Endodermal cell (in vitro differentiated cells): ENCODE results near the gene KLHL25. TPM values are rescaled to one million over a fixed set of nuclear protein-coding genes. Genes with fewer than 3 reads are reported as not detected.
A peak's percentile ranks its signal among the peaks of the same experiment; 100 is the strongest.

Source experiments
- DNase-seq: peaks from one replicate; pipeline ENCODE4 v3.0.0-alpha.2; 2017
- H3K27ac ChIP-seq: 2 replicates; pipeline ENCODE4 v1.5.1; 2013; ENCODE audit warnings: mild to moderate bottlenecking, low read depth, low read length, moderate library complexity
- H3K27me3 ChIP-seq: 2 replicates; pipeline ENCODE4 v1.6.1; 2013; ENCODE audit warnings: mild to moderate bottlenecking, low read length, moderate library complexity; ENCODE audit not compliant: insufficient read depth, control insufficient read depth, poor library complexity, severe bottlenecking
- H3K36me3 ChIP-seq: 2 replicates; pipeline ENCODE4 v1.7.0; 2013; ENCODE audit warnings: mild to moderate bottlenecking, low read length, moderate library complexity; ENCODE audit not compliant: control insufficient read depth, insufficient read depth
- H3K4me1 ChIP-seq: one replicate; pipeline ENCODE4 v1.7.0; 2013; ENCODE audit warnings: low read length; ENCODE audit not compliant: control insufficient read depth, insufficient read depth
- H3K4me3 ChIP-seq: 2 replicates; pipeline ENCODE4 v1.5.1; 2013; ENCODE audit warnings: mild to moderate bottlenecking, low read length, moderate library complexity
- H3K9ac ChIP-seq: 2 replicates; pipeline ENCODE4 v1.6.1; 2013; ENCODE audit warnings: mild to moderate bottlenecking, low read length, moderate library complexity; ENCODE audit not compliant: poor library complexity, severe bottlenecking; ENCODE audit errors: extremely low read depth
- H3K9me3 ChIP-seq: 2 replicates; pipeline ENCODE4 v1.6.1; 2013; ENCODE audit warnings: mild to moderate bottlenecking, low read length, moderate library complexity; ENCODE audit not compliant: control insufficient read depth
- H3K27ac Mint-ChIP-seq: 2 replicates; pipeline ENCODE4 v1.8.0; 2020; ENCODE audit warnings: mixed read lengths
- H3K27me3 Mint-ChIP-seq: 2 replicates; pipeline ENCODE4 v1.8.0; 2021; ENCODE audit warnings: mild to moderate bottlenecking, mixed read lengths; ENCODE audit not compliant: insufficient read depth
- H3K36me3 Mint-ChIP-seq: 2 replicates; pipeline ENCODE4 v1.8.0; 2020; ENCODE audit warnings: low read depth, mixed read lengths
- H3K4me1 Mint-ChIP-seq: 2 replicates; pipeline ENCODE4 v1.8.0; 2020; ENCODE audit warnings: mixed read lengths
- H3K4me3 Mint-ChIP-seq: 2 replicates; pipeline ENCODE4 v1.8.0; 2020; ENCODE audit warnings: mild to moderate bottlenecking, moderate library complexity, mixed read lengths
- H3K9me3 Mint-ChIP-seq: 2 replicates; pipeline ENCODE4 v1.8.0; 2020; ENCODE audit warnings: mild to moderate bottlenecking, mixed read lengths
- CTCF ChIP-seq: fragments of 200-600 bp; sonication (generic); conservative IDR thresholded peaks from 2 replicates; pipeline ENCODE4 v1.5.0; 2021; ENCODE audit warnings: antibody characterized with exemption, mild to moderate bottlenecking
- WGBS, 2 experiments: methylation state at CpG; one replicate each; pipeline versions ENCODE4 v1.1.5 to v1.1.7; 2013; ENCODE audit warnings: missing lambda C conversion rate in 2 of 2, mixed read lengths in 1 of 2; ENCODE audit not compliant: insufficient coverage in 1 of 2, insufficient read length in 1 of 2; 5-methylcytosine and 5-hydroxymethylcytosine counted together
- total RNA-seq, 2 donors: library from RNA; stranded (reverse); fragmentation: NEBNext Ultra II Directional in 1 of 2; extraction: Animal tissue kit (Norgen Biotek cat#: 25700) in 1 of 2; gene quantifications; 2 replicates in 1 of 2; 3 replicates in 1 of 2; pipeline ENCODE4 v1.2.1, GENCODE V29; 2021

KLHL25 gene
- total RNA-seq, 2 donors from 2014 or later = 13.3 TPM

GRCh38 chr15:85762756-85763127 is 32.0 kb downstream of the KLHL25 start:
- H3K4me1 Mint-ChIP-seq = peaks cover 10% of the 10 kb centered on the region
- no peak for TF ChIP-seq CTCF
- Histone ChIP-seq H3K27ac (no peak overlapping the region), H3K4me1 (peaks cover 4% of the 10 kb centered on the region), H3K4me3 (no peak overlapping the region), H3K27me3 (no peaks in the 10 kb centered on the region), H3K36me3 (peaks cover 6% of the 10 kb centered on the region), H3K9ac (no peak overlapping the region), H3K9me3 (no peaks in the 10 kb centered on the region)
- H3K36me3 Mint-ChIP-seq = peaks cover 16% of the 10 kb centered on the region
- H3K9me3 Mint-ChIP-seq = no peaks in the 10 kb centered on the region
- DNase-seq = no peak
- H3K4me3 Mint-ChIP-seq = no peak overlapping the region
- H3K27me3 Mint-ChIP-seq = no peaks in the 10 kb centered on the region
- peak overlapping the region; percentile 35 for H3K27ac Mint-ChIP-seq
- WGBS, 2 experiments = 96% methylated on average over 6 to 8 of the region's 8 CpGs

- no peak for TF ChIP-seq CTCF
- Histone ChIP-seq H3K9ac (no peak overlapping the region), H3K9me3 (no peaks in the 10 kb centered on the region), H3K27me3 (no peaks in the 10 kb centered on the region), H3K27ac (peak overlapping the region; percentile 24), H3K4me3 (no peak overlapping the region), H3K4me1 (peaks cover 4% of the 10 kb centered on the region), H3K36me3 (peaks cover 6% of the 10 kb centered on the region)
- peaks cover 17% of the 10 kb centered on the region for H3K36me3 Mint-ChIP-seq
- no peaks in the 10 kb centered on the region for H3K9me3 Mint-ChIP-seq
- DNase-seq = no peak
- H3K4me1 Mint-ChIP-seq = peaks cover 10% of the 10 kb centered on the region
- H3K27me3 Mint-ChIP-seq = no peaks in the 10 kb centered on the region
- no peak overlapping the region for H3K4me3 Mint-ChIP-seq
- H3K27ac Mint-ChIP-seq = peak overlapping the region; percentile 35
- 93 to 100% methylated on average over 1 to 15 of the region's 15 CpGs for WGBS, 2 experiments
These were observed 32.5 kb downstream of the KLHL25 start for GRCh38 chr15:85762039-85762755.

GRCh38 chr15:85761635-85762034 is 33.1 kb downstream of the KLHL25 start:
- H3K4me3 ChIP-seq = no peak overlapping the region
- TF ChIP-seq CTCF = no peak
- no peaks in the 10 kb centered on the region for H3K9me3 ChIP-seq
- Mint-ChIP-seq H3K4me1 (peaks cover 8% of the 10 kb centered on the region), H3K36me3 (peaks cover 17% of the 10 kb centered on the region), H3K27me3 (no peaks in the 10 kb centered on the region), H3K27ac (peak overlapping the region; percentile 35), H3K4me3 (no peak overlapping the region), H3K9me3 (no peaks in the 10 kb centered on the region)
- WGBS, 2 experiments = 90 to 100% methylated on average over 1 to 9 of the region's 9 CpGs
- H3K9ac ChIP-seq = no peak overlapping the region
- peak overlapping the region; percentile 24 for H3K27ac ChIP-seq
- H3K4me1 ChIP-seq = peaks cover 4% of the 10 kb centered on the region
- DNase-seq = no peak
- peaks cover 6% of the 10 kb centered on the region for H3K36me3 ChIP-seq
- H3K27me3 ChIP-seq = no peaks in the 10 kb centered on the region
